Measurements from ENCODE around the gene PGGT1B. TPM values are rescaled to one million over a fixed set of nuclear protein-coding genes. Genes with fewer than 3 reads are reported as not detected.

Gene PGGT1B
- total RNA-seq, 1 experiment from 2014 or later, result 31.1 TPM

DNA sequence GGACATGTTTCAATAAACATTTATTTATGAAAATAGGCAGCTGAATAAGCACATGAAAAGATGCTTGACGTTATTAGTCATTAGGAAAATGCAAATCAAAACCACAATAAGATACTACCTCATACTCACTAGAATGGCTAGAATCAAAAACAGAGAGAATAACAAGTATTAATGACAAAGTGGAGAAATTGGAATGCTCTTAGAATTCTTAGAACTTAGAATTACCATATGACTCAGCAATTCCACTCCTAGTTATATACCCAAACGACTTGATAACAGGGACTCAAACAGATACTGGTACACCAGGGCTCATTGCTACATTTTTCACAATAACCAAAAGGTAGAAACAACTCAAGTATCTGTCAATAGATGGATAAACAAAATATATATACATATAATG, 77.9 kb downstream of the PGGT1B start:
- no TSS peak for BruUV-seq (replicated peaks)
- no peak overlapping the region for H3K4me3 ChIP-seq
- no peaks in the 10 kb centered on the region for H3K9me3 ChIP-seq (ENCODE audit: insufficient read depth, low read depth)
- TF ChIP-seq, protein P1, sequence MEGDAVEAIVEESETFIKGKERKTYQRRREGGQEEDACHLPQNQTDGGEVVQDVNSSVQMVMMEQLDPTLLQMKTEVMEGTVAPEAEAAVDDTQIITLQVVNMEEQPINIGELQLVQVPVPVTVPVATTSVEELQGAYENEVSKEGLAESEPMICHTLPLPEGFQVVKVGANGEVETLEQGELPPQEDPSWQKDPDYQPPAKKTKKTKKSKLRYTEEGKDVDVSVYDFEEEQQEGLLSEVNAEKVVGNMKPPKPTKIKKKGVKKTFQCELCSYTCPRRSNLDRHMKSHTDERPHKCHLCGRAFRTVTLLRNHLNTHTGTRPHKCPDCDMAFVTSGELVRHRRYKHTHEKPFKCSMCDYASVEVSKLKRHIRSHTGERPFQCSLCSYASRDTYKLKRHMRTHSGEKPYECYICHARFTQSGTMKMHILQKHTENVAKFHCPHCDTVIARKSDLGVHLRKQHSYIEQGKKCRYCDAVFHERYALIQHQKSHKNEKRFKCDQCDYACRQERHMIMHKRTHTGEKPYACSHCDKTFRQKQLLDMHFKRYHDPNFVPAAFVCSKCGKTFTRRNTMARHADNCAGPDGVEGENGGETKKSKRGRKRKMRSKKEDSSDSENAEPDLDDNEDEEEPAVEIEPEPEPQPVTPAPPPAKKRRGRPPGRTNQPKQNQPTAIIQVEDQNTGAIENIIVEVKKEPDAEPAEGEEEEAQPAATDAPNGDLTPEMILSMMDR (conservative IDR thresholded peaks at IDR 0.05), result no peak
- TF ChIP-seq EZH2 (IDR thresholded peaks at IDR 0.05; ENCODE audit: low read depth), result no peak
- no peaks in the 10 kb centered on the region for H3K36me3 ChIP-seq (ENCODE audit: low read depth)
- H3F3A ChIP-seq (ENCODE audit: insufficient read depth, low read depth), result no peaks in the 10 kb centered on the region
- intact Hi-C loops (cut with micrococcal nuclease; ENCODE audit: unreplicated experiment), result no loop called here
- H3K79me2 ChIP-seq (ENCODE audit: low read depth), result no peaks in the 10 kb centered on the region
- no peak for DNase-seq
- H4K20me1 ChIP-seq (ENCODE audit: insufficient read depth), result no peaks in the 10 kb centered on the region
- H2AFZ ChIP-seq, result no peak overlapping the region
- no peak overlapping the region for H3K27ac ChIP-seq
- CTCF ChIA-PET, result no interaction called here
- POLR2A ChIA-PET (ENCODE audit: unreplicated experiment), result no interaction called here
- H3K4me2 ChIP-seq, result no peak overlapping the region
- no peaks in the 10 kb centered on the region for H3K27me3 ChIP-seq (ENCODE audit: insufficient read depth, low read depth)
- no peaks in the 10 kb centered on the region for H3K4me1 ChIP-seq (replicated peaks; ENCODE audit: insufficient read depth)
- 0 out of 2 replicates have a peak, but pooled peaks cover 10% of the 10 kb centered on the region for H3K9me2 ChIP-seq (ENCODE audit: insufficient read depth)

DNA sequence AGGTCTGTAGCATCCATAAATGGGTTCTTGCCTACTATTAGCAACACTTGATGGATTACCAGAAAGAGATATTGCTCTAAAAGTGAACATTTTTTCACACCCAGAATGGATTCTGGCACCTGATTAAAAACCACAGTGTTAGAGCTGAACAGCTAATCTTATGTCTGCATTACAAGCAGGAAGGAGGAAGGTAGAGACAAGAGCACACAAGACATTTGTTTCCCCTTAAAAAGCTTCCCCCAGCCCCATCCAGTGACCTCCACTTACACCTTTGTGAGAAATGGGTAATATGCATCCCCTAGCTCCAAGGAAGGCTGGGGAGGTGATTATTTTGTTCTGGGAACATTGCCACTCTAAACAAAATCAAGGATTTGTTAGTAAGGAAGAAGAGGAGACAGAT, 80.9 kb downstream of the PGGT1B start:
- Histone ChIP-seq H3K4me1 (replicated peaks; ENCODE audit: insufficient read depth) (no peaks in the 10 kb centered on the region), H3K9me3 (ENCODE audit: insufficient read depth, low read depth) (no peaks in the 10 kb centered on the region), H3K27ac (no peak overlapping the region), H2AFZ (no peak overlapping the region), H3K27me3 (ENCODE audit: insufficient read depth, low read depth) (no peaks in the 10 kb centered on the region), H3K4me3 (no peak overlapping the region), H3K36me3 (ENCODE audit: low read depth) (no peaks in the 10 kb centered on the region), H3K9me2 (ENCODE audit: insufficient read depth) (0 out of 2 replicates have a peak, but pooled peaks cover 10% of the 10 kb centered on the region), H3K4me2 (no peak overlapping the region), H4K20me1 (ENCODE audit: insufficient read depth) (no peaks in the 10 kb centered on the region), H3F3A (ENCODE audit: insufficient read depth, low read depth) (no peaks in the 10 kb centered on the region), H3K79me2 (ENCODE audit: low read depth) (no peaks in the 10 kb centered on the region)
- TF ChIP-seq, protein P1 (conservative IDR thresholded peaks at IDR 0.05), result no peak
- no peak for TF ChIP-seq EZH2 (IDR thresholded peaks at IDR 0.05; ENCODE audit: low read depth)
- POLR2A ChIA-PET (ENCODE audit: unreplicated experiment), result no interaction called here
- BruUV-seq (replicated peaks), result no TSS peak
- CTCF ChIA-PET, result no interaction called here
- no peak for DNase-seq
- intact Hi-C loops (cut with micrococcal nuclease; ENCODE audit: unreplicated experiment), result no loop called here

DNA sequence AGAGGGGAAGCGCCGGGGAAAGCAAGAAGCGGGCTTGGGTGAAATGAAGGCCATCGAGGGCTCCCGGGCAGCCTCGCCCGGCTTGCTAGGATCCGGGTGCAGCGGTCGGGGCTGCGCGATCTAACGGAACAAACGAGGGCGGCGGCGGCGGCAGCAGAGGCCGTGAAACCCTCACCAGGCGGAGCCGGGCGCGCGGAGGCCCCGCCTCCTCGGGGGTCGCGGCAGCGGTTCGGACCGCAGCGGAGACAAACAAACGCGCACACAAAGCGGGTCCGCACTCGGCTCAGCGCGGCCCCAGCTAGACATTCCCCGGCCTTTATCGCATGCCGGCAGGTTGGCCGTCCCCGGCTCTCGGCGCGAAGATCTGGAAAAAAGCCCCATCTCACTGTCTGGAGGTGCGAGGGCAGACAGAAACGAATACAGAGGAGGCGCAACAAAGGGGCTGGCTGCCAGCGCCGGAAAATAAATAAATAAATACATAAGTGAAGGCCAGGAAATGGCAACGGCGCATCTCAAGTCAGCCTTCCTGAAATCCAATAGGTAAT, 82.4 kb downstream of the PGGT1B start:
- Histone ChIP-seq H3K4me1 (replicated peaks; ENCODE audit: insufficient read depth) (no peaks in the 10 kb centered on the region), H3K79me2 (ENCODE audit: low read depth) (no peaks in the 10 kb centered on the region), H4K20me1 (ENCODE audit: insufficient read depth) (no peaks in the 10 kb centered on the region), H3K36me3 (ENCODE audit: low read depth) (no peaks in the 10 kb centered on the region), H3K4me2 (no peak overlapping the region), H3K27me3 (ENCODE audit: insufficient read depth, low read depth) (no peaks in the 10 kb centered on the region), H3K27ac (no peak overlapping the region), H2AFZ (no peak overlapping the region), H3F3A (ENCODE audit: insufficient read depth, low read depth) (no peaks in the 10 kb centered on the region), H3K9me2 (ENCODE audit: insufficient read depth) (0 out of 2 replicates have a peak, but pooled peaks cover 10% of the 10 kb centered on the region), H3K9me3 (ENCODE audit: insufficient read depth, low read depth) (no peaks in the 10 kb centered on the region), H3K4me3 (no peak overlapping the region)
- POLR2A ChIA-PET (ENCODE audit: unreplicated experiment), result no interaction called here
- CTCF ChIA-PET, result no interaction called here
- no peak for TF ChIP-seq EZH2 (IDR thresholded peaks at IDR 0.05; ENCODE audit: low read depth)
- TF ChIP-seq, protein P1 (conservative IDR thresholded peaks at IDR 0.05), result no peak
- intact Hi-C loops (cut with micrococcal nuclease; ENCODE audit: unreplicated experiment), result no loop called here
- DNase-seq, result no peak
- BruUV-seq (replicated peaks), result no TSS peak
